Measurements from ENCODE around the gene BLOC1S1.

- TF ChIP-seq, protein P1, sequence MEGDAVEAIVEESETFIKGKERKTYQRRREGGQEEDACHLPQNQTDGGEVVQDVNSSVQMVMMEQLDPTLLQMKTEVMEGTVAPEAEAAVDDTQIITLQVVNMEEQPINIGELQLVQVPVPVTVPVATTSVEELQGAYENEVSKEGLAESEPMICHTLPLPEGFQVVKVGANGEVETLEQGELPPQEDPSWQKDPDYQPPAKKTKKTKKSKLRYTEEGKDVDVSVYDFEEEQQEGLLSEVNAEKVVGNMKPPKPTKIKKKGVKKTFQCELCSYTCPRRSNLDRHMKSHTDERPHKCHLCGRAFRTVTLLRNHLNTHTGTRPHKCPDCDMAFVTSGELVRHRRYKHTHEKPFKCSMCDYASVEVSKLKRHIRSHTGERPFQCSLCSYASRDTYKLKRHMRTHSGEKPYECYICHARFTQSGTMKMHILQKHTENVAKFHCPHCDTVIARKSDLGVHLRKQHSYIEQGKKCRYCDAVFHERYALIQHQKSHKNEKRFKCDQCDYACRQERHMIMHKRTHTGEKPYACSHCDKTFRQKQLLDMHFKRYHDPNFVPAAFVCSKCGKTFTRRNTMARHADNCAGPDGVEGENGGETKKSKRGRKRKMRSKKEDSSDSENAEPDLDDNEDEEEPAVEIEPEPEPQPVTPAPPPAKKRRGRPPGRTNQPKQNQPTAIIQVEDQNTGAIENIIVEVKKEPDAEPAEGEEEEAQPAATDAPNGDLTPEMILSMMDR (IDR thresholded peaks at IDR 0.05) = no peak
- no peak for TF ChIP-seq POLR2A (IDR thresholded peaks at IDR 0.05)
These were observed 29.7 kb downstream of the BLOC1S1 start for GRCh38 chr12:55745361-55746173.

Measured in uterus (tissue), 2 donors.